Globus pallidus (tissue), 1 donor: ENCODE results near the gene SNU13.
"Not testable (repeated sequence)": the region's sequence is repeated elsewhere in the genome, so short reads cannot be mapped to it uniquely, and the experiment has no call there.

Experiments used
- DNase-seq: peaks from one replicate; pipeline ENCODE4 v3.0.0-alpha.2; 2015; ENCODE audit warnings: low spot score

SNU13 gene

DNA sequence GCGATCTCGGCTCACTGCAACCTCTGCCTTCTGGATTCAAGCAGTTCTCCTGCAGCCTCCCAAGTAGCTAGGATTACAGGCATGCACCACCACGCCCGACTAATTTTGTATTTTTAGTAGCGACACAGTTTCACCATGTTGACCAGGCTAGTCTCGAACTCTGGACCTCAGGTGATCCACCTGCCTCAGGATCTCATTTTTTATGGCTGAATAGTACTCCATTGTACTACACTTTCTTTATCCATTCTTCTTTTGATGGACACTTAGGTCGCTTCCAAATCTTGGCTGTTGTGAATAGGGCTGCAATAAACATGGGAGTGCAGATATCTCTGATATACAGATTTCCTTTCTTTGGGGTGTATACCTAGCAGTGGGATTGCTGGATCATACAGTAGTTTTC lies 46.8 kb downstream of the SNU13 start:
- no peak for DNase-seq

DNA sequence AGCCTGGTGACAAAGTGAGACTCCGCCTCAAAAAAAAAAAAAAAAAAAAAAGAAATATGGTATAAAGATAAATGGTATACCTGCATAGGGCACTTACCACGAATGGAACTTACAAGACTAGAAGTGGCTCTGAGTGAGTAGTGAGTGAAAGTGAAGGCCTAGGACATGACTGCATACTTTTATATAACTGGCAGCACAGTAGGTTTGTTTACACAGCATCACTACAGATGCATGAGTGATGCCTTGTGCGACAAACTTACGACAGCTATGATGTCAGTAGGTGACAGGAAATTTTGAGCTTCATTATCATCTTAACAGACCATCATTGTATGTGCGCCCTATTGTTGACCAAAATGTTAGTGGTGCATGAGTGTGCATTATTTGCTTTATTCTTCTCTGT lies 49.9 kb downstream of the SNU13 start:
- no peak for DNase-seq

DNA sequence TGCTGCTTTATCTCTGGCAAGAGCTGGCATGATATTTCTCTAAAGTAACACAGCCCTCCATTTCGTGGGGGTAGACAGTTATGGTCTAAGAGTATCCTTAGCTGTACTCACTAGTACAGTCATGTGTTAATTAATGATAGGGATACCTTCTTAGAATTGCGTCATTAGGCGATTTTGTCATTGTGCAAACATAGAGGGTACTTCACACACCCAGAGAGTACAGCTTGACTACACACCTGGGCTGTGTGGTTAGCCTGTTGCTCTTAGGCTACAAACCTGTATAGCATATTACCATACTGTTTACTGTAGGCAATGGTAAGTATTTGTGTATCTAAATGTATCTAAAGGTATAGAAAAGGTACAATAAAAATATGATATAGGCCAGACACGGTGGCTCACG lies 50.5 kb downstream of the SNU13 start:
- DNase-seq = no peak

DNA sequence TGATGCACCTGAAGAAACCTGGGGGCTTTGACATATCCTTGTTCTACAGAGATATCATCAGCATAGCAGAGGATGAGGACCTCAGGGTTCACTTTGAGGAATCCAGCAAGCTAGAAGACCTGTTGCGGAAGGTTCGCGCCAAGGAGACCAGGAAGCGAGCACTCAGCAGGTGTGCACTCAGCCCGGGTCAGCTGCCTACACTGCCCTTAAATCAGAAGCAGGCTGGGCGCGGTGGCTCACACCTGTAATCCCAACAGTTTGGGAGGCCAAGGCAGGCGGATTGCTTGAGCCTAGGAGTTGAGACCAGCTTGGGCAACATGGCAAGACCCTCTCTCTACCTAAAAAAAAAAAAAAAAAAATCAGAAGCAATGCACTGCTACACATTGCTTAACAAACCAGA lies 51.0 kb downstream of the SNU13 start:
- not testable (repeated sequence) for DNase-seq

DNA sequence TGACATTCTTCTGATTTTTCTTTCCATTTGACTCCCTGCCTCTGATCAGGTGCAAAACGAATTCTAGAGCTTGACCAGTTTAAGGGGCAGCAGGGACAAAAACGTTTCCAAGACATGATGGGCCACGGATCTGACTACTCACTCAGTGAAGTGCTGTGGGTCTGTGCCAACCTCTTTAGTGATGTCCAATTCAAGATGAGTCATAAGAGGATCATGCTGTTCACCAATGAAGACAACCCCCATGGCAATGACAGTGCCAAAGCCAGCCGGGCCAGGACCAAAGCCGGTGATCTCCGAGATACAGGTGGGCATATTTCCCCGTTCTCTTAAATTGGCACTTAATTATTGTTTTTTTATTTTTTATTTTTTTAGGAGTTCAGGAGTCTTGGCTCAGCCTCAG lies 52.2 kb downstream of the SNU13 start:
- no peak for DNase-seq

DNA sequence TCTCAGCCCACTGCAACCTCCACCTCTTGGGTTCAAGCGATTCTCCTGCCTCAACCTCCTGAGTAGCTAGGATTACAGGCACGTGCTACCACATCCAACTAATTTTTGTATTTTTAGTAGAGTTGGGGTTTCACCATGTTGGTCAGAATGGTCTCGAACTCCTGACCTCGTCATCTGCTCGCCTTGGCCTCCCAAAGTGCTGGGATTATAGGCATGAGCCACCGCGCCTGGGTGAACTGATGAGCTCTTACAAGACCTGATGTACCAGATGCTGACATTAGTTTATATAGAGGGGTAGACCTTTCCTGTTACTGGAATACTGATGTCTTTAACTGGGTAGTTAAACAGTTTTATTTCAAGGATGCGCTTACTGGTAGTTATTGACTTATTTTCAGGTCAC lies 54.1 kb downstream of the SNU13 start:
- DNase-seq = not testable (repeated sequence)

DNA sequence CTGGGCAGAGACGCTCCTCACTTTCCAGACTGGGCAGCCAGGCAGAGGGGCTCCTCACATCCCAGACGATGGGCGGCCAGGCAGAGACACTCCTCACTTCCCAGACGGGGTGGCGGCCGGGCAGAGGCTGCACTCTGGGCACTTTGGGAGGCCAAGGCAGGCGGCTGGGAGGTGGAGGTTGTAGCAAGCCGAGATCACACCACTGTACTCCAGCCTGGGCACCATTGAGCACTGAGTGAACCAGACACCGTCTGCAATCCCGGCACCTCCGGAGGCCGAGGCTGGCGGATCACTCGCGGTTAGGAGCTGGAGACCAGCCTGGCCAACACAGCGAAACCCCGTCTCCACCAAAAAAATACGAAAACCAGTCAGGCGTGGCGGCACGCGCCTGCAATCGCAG lies 57.1 kb downstream of the SNU13 start:
- not testable (repeated sequence) for DNase-seq

DNA sequence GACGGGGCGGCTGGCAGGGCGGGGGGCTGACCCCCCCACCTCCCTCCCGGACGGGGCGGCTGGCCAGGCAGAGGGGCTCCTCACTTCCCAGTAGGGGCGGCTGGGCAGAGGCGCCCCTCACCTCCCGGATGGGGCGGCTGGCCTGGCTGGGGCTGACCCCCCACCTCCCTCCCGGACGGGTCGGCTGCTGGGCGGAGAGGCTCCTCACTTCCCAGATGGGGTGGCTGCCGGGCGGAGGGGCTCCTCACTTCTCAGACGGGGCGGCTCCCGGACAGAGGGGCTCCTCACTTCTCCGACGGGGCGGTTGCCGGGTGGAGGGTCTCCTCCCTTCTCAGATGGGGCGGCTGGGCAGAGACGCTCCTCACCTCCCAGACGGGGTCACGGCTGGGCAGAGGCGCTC lies 57.6 kb downstream of the SNU13 start:
- not testable (repeated sequence) for DNase-seq

DNA sequence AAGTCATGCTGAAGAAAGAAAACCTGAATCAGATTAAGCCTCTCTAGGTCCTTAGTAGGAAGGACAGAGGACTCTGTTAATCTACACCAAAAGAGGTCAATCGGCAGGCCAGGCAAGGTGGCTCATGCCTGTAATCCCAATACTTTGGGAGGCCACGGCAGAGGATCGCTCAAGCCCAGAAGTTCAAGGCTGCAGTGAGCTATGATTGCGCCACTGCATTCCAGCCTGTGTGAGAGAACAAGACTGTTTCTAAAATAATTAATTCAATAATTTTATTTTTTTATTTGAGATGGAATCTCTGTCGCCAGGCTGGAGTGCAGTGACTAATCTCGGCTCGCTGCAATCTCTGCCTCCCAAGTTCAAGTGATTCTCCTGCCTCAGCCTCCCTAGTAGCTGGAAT lies 63.1 kb downstream of the SNU13 start:
- DNase-seq = no peak
